GM21737 (cell line): ENCODE results near the gene RPS6KL1.

ENCODE experiments used
- ATAC-seq: cut with Tn5 transposase; IDR thresholded peaks from one replicate; pipeline ENCODE4 v1.9.1; 2021; ENCODE audit warnings: mild to moderate bottlenecking, moderate library complexity; ENCODE audit not compliant: unreplicated experiment

RPS6KL1 gene

GRCh38 chr14:74922752-74923401 lies at the start of gene RPS6KL1:
TSS of gene RPS6KL1 (minus strand) at chr14:74923260. CDS start at chr14:74921541, 1,719 bp downstream.
- ATAC-seq = peak; percentile 88

- no peak for ATAC-seq
Observed at GRCh38 chr14:74968811-74969210, 45.8 kb upstream of the RPS6KL1 start.

GRCh38 chr14:74965486-74966153 lies 42.6 kb upstream of the RPS6KL1 start:
- ATAC-seq = no peak

GRCh38 chr14:74964787-74965485 lies 41.9 kb upstream of the RPS6KL1 start:
- no peak for ATAC-seq

GRCh38 chr14:74963705-74964271 lies 40.7 kb upstream of the RPS6KL1 start:
- ATAC-seq = no peak

GRCh38 chr14:74963178-74963704 lies 40.2 kb upstream of the RPS6KL1 start:
- ATAC-seq = no peak

- no peak for ATAC-seq
Observed at GRCh38 chr14:74962493-74962892, 39.4 kb upstream of the RPS6KL1 start.

- ATAC-seq = no peak
Observed at GRCh38 chr14:74962046-74962445, 39.0 kb upstream of the RPS6KL1 start.

- ATAC-seq = no peak
Observed at GRCh38 chr14:74961238-74961911, 38.3 kb upstream of the RPS6KL1 start.

GRCh38 chr14:74960736-74961135 lies 37.7 kb upstream of the RPS6KL1 start:
- no peak for ATAC-seq

- no peak for ATAC-seq
Observed at GRCh38 chr14:74959596-74960180, 36.6 kb upstream of the RPS6KL1 start.

- no peak for ATAC-seq
Observed at GRCh38 chr14:74956280-74957072, 33.4 kb upstream of the RPS6KL1 start.

- no peak for ATAC-seq
Observed at GRCh38 chr14:74956027-74956279, 32.9 kb upstream of the RPS6KL1 start.

- ATAC-seq = no peak
Observed at GRCh38 chr14:74955229-74956026, 32.4 kb upstream of the RPS6KL1 start, which contains the start of gene PGF. TSS of gene PGF (minus strand) at chr14:74955597. CDS start at chr14:74955242, 355 bp downstream.

GRCh38 chr14:74954947-74955228 lies 31.8 kb upstream of the RPS6KL1 start:
- ATAC-seq = no peak

- no peak for ATAC-seq
Observed at GRCh38 chr14:74954232-74954946, 31.3 kb upstream of the RPS6KL1 start.

GRCh38 chr14:74953686-74954085 lies 30.6 kb upstream of the RPS6KL1 start:
- no peak for ATAC-seq

- ATAC-seq = no peak
Observed at GRCh38 chr14:74952697-74953484, 29.8 kb upstream of the RPS6KL1 start.
